ENCODE measurements around the gene RBM34. TPM values are rescaled to one million over a fixed set of nuclear protein-coding genes. Genes with fewer than 3 reads are reported as not detected.

Gene RBM34
- total and polyA plus RNA-seq, 2 donors (not counting 3 experiments of a cell fraction or from before 2014, with no cell fraction given): 16.1 to 80.7 TPM

- no peak for FAIRE-seq
- no TSS peak for BruUV-seq (replicated peaks)
- dilution Hi-C loops (cut with MboI; ENCODE audit: extremely low pct_ligation_motif_present, low sequenced_read_pairs): no loop called here
These were observed 4.8 kb downstream of the RBM34 start for GRCh38 chr1:235156265-235156664.

More at GRCh38 chr1:235156265-235156664, 4.8 kb downstream of the RBM34 start:
- no peak overlapping the region for H3K4me2 ChIP-seq (ENCODE audit: insufficient read depth, low read length)
- no peak for DNase-seq (ENCODE audit: low read depth, low spot score)
- H2AFZ ChIP-seq (ENCODE audit: low read depth, low read length): no peak overlapping the region
- H3K27me3 ChIP-seq (ENCODE audit: control insufficient read depth in 2 of 2, insufficient read depth in 2 of 2, low read length in 2 of 2): no peaks in the 10 kb centered on the region
- H3K79me2 ChIP-seq (ENCODE audit: control insufficient read depth, insufficient read depth, low read length): peaks cover 28% of the 10 kb centered on the region
- intact Hi-C loops (cut with micrococcal nuclease): no loop called here
- H3K4me1 ChIP-seq (ENCODE audit: control insufficient read depth, extremely low read depth, insufficient read depth, low read length): peaks cover 4% of the 10 kb centered on the region
- H3K36me3 ChIP-seq (ENCODE audit: control insufficient read depth in 2 of 2, extremely low read depth in 1 of 2, insufficient read depth in 2 of 2, low read length in 2 of 2): peaks cover 11 to 12% of the 10 kb centered on the region in 2 experiments
- H4K20me1 ChIP-seq (replicated peaks; ENCODE audit: control insufficient read depth, extremely low read depth, insufficient read depth, low read length): no peaks in the 10 kb centered on the region
- no peak overlapping the region for H3K27ac ChIP-seq (ENCODE audit: insufficient read depth, low read depth, low read length)
- H3K4me3 ChIP-seq (replicated peaks in 1 of 3; ENCODE audit: insufficient read depth in 1 of 3, low read depth in 1 of 3, low read length in 3 of 3): no peak overlapping the region
- ChIA-PET CTCF (interaction anchor here (0.7 to 1.3 kb wide), 5 partner anchors 11 to 260 kb away, joined by 3 to 5 read pairs (median 3); no protein-coding TSS in a partner anchor), POLR2A (interaction anchor here (0.6 to 0.7 kb wide), 2 partner anchors 10 to 320 kb away, joined by 4 read pairs; no protein-coding TSS in a partner anchor)
- TF ChIP-seq, protein P1, sequence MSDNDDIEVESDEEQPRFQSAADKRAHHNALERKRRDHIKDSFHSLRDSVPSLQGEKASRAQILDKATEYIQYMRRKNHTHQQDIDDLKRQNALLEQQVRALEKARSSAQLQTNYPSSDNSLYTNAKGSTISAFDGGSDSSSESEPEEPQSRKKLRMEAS (IDR thresholded peaks at IDR 0.05; ENCODE audit: insufficient read depth, insufficient read length): no peak
- no peak for TF ChIP-seq POLR2A (IDR thresholded peaks at IDR 0.05; ENCODE audit: low read depth, low read length)
- no peak for TF ChIP-seq GATA2 (IDR thresholded peaks at IDR 0.05; ENCODE audit: insufficient read depth, insufficient read length, low read depth, low read length)
- TF ChIP-seq EZH2 (IDR thresholded peaks at IDR 0.05; ENCODE audit: borderline replicate concordance, low read depth, low read length, severe bottlenecking): no peak
- TF ChIP-seq, protein P2, sequence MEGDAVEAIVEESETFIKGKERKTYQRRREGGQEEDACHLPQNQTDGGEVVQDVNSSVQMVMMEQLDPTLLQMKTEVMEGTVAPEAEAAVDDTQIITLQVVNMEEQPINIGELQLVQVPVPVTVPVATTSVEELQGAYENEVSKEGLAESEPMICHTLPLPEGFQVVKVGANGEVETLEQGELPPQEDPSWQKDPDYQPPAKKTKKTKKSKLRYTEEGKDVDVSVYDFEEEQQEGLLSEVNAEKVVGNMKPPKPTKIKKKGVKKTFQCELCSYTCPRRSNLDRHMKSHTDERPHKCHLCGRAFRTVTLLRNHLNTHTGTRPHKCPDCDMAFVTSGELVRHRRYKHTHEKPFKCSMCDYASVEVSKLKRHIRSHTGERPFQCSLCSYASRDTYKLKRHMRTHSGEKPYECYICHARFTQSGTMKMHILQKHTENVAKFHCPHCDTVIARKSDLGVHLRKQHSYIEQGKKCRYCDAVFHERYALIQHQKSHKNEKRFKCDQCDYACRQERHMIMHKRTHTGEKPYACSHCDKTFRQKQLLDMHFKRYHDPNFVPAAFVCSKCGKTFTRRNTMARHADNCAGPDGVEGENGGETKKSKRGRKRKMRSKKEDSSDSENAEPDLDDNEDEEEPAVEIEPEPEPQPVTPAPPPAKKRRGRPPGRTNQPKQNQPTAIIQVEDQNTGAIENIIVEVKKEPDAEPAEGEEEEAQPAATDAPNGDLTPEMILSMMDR (IDR thresholded peaks at IDR 0.05; ENCODE audit: extremely low read depth in 1 of 2, insufficient read depth in 1 of 2, low read depth in 1 of 2, low read length in 2 of 2): no peak
- no peak for TF ChIP-seq POLR2AphosphoS5 (IDR thresholded peaks at IDR 0.05; ENCODE audit: insufficient read depth, low read depth, low read length)
- no peak for TF ChIP-seq JUN (IDR thresholded peaks at IDR 0.05; ENCODE audit: borderline replicate concordance, insufficient read depth, insufficient read length, low read depth)
- no peak for TF ChIP-seq FOS (IDR thresholded peaks at IDR 0.05; ENCODE audit: borderline replicate concordance, insufficient read depth, low read length)
- TF ChIP-seq MYC (IDR thresholded peaks at IDR 0.05; ENCODE audit: low read depth, low read length): no peak
- no peaks in the 10 kb centered on the region for H3K9me1 ChIP-seq (replicated peaks; ENCODE audit: control insufficient read depth, extremely low read depth, insufficient read depth, low read length)
- H3K9ac ChIP-seq (replicated peaks; ENCODE audit: extremely low read depth, insufficient read depth, low read length): no peak overlapping the region
- no peaks in the 10 kb centered on the region for H3K9me3 ChIP-seq (replicated peaks; ENCODE audit: control insufficient read depth, insufficient read depth, low read length)
